Tibial artery (tissue), 4 donors: ENCODE data around the gene CASP9.

ENCODE experiments used
- DNase-seq, 2 donors: peaks; one replicate each; pipeline ENCODE4 v3.0.0-alpha.2; 2019
- H3K27ac ChIP-seq, 2 donors: fragments of 200-600 bp; sonication (generic) in 1 of 2; 1 replicate in 1 of 2; 2 replicates in 1 of 2; pipeline ENCODE4 v1.5.1; 2018 to 2019; ENCODE audit warnings: mild to moderate bottlenecking in 1 of 2
- H3K27me3 ChIP-seq, 2 donors: fragments of 200-600 bp; sonication (generic) in 1 of 2; one replicate each; pipeline versions ENCODE4 v1.5.1 to v1.6.0; 2016 to 2019
- H3K36me3 ChIP-seq, 3 donors: fragments of 200-600 bp; sonication (generic) in 2 of 3; one replicate each; pipeline ENCODE4 v1.5.1; 2016 to 2019; ENCODE audit warnings: mild to moderate bottlenecking in 2 of 3
- H3K4me1 ChIP-seq, 4 donors: fragments of 200-600 bp; sonication (generic) in 2 of 4; 1 replicate in 3 of 4; 2 replicates in 1 of 4; pipeline ENCODE4 v1.5.1; 2016 to 2019
- H3K4me3 ChIP-seq, 2 donors: fragments of 200-600 bp; sonication (generic) in 1 of 2; 1 replicate in 1 of 2; 2 replicates in 1 of 2; pipeline ENCODE4 v1.5.1; 2018 to 2019; ENCODE audit warnings: mild to moderate bottlenecking in 2 of 2
- H3K9me3 ChIP-seq, 3 donors: fragments of 200-600 bp; sonication (generic) in 1 of 3; one replicate each; pipeline ENCODE4 v1.5.1; 2016 to 2019
- intact Hi-C: fragments of 100-400 bp; cut with DNase I; formaldehyde crosslinking; loops from one replicate; pipeline ENCODE4 v1.15.0; 2023; ENCODE audit warnings: low total_unique reads
- TF ChIP-seq, protein P1 (sequence below), 2 experiments: fragments of 200-600 bp in 1 of 2; fragments of 450-650 bp in 1 of 2; IDR thresholded peaks; one replicate each; pipeline ENCODE4 v1.5.1; 2017 to 2019; ENCODE audit warnings: antibody characterized with exemption in 2 of 2, mild to moderate bottlenecking in 1 of 2, moderate library complexity in 1 of 2

Gene CASP9

GRCh38 chr1:15538771-15539170 lies 14.8 kb upstream of the CASP9 start:
- Histone ChIP-seq H3K4me1 (no peaks in the 10 kb centered on the region), H3K9me3 (no peaks in the 10 kb centered on the region), H3K36me3 (peaks cover 47 to 98% (median 81%) of the 10 kb centered on the region in 3 donors), H3K27me3 (no peaks in the 10 kb centered on the region), H3K27ac (no peak overlapping the region), H3K4me3 (no peak overlapping the region)
- TF ChIP-seq, protein P1, sequence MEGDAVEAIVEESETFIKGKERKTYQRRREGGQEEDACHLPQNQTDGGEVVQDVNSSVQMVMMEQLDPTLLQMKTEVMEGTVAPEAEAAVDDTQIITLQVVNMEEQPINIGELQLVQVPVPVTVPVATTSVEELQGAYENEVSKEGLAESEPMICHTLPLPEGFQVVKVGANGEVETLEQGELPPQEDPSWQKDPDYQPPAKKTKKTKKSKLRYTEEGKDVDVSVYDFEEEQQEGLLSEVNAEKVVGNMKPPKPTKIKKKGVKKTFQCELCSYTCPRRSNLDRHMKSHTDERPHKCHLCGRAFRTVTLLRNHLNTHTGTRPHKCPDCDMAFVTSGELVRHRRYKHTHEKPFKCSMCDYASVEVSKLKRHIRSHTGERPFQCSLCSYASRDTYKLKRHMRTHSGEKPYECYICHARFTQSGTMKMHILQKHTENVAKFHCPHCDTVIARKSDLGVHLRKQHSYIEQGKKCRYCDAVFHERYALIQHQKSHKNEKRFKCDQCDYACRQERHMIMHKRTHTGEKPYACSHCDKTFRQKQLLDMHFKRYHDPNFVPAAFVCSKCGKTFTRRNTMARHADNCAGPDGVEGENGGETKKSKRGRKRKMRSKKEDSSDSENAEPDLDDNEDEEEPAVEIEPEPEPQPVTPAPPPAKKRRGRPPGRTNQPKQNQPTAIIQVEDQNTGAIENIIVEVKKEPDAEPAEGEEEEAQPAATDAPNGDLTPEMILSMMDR (IDR thresholded peaks at IDR 0.05), result no peak
- intact Hi-C loops, result no loop called here
- DNase-seq, result no peak

GRCh38 chr1:15531682-15532081 lies 7.7 kb upstream of the CASP9 start:
- Histone ChIP-seq H3K4me3 (no peak overlapping the region), H3K27ac (no peak overlapping the region), H3K4me1 (peaks cover 0 to 16% (median 9%) of the 10 kb centered on the region in 4 donors), H3K27me3 (no peaks in the 10 kb centered on the region), H3K36me3 (peaks cover 12 to 49% (median 23%) of the 10 kb centered on the region in 3 donors), H3K9me3 (no peaks in the 10 kb centered on the region)
- DNase-seq, result no peak
- intact Hi-C loops, result no loop called here
- TF ChIP-seq, protein P1 (IDR thresholded peaks at IDR 0.05), result no peak

DNA sequence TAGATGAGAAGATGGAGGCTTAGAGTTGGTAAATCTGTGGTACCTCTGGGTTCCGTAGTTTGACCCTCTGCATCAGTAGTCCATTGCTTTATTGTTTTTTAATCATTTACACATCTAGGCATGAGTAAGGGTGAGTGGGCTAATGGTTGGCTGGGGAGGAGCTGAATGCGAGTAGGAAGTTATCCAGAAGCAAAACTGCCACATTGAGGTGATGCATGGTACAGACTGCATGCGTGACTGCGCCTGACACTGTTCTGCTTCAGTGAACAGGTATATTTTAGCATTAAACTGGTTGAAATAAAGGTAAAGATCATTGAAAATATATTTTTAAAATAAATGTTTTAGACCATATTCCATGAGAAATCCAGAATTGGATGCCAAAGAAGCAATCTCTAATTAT lies 7.0 kb upstream of the CASP9 start:
- no peak for DNase-seq
- H3K9me3 ChIP-seq, result no peaks in the 10 kb centered on the region
- peaks cover 7 to 43% (median 16%) of the 10 kb centered on the region in 3 donors for H3K36me3 ChIP-seq
- TF ChIP-seq, protein P1 (IDR thresholded peaks at IDR 0.05), result no peak
- H3K4me3 ChIP-seq, result no peak overlapping the region
- H3K4me1 ChIP-seq, result peaks cover 0 to 18% (median 12%) of the 10 kb centered on the region in 4 donors
- no peaks in the 10 kb centered on the region for H3K27me3 ChIP-seq
- H3K27ac ChIP-seq, result no peak overlapping the region
- intact Hi-C loops, result no loop called here

DNA sequence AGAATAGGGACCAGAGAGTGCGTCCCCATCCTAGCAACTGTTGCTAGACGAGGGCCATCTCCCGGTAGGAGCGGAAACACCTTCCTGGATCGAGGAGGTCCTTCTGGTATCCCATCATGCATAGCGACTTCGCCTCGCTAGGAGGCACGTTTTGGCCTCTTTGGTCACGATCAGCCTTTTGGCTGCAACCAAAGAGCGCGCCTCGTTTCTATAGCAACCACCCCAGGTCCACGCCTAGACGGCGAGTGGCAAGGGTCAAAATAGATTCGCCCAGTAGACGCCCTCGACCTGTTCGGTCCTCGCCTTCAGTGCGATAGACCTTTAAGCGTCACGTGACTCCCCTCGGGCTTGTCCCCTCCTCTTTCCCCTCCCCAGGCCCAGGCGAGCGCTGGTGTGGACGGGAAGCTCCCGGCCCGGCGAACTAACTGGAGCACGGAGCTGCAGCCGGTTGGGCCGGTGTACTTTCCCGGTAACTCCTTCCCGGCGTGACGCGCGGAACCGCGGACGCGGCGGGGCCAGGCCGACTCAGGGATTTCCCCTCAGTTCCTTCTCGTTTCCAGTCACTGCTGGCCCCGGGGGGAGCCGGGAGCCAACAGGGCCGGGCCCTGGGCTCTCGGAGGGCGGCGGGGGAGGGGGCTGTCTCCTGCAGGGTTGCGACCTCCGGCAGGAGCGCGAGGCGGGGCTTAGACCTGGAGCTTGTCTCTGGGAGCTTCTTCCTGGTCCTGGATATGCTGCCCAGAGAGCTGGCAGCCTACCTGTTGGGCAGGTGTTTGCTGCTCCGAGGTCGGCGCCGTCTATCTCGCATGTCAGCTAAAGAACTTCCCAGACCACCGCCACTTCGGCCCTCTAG lies 2.7 kb upstream of the CASP9 start, which contains the start of gene DNAJC16:
DNAJC16 (plus strand) TSS at position 359 of the 850 bp plus-strand sequence. CDS start 2,258 bp downstream, outside the sequence.
- Histone ChIP-seq H3K9me3 (no peaks in the 10 kb centered on the region), H3K27ac (peak within 1 kb of the TSS; percentile 94 to 97), H3K36me3 (peaks cover 0 to 17% (median 7%) of the 10 kb centered on the region in 3 donors), H3K4me3 (peak within 1 kb of the TSS; percentile 79 to 99), H3K4me1 (peaks cover 0 to 36% (median 28%) of the 10 kb centered on the region in 4 donors), H3K27me3 (no peaks in the 10 kb centered on the region)
- TF ChIP-seq, protein P1 (IDR thresholded peaks at IDR 0.05), result peak; percentile 9 to 39
- peak; percentile 99 to 100 for DNase-seq
- intact Hi-C loops, result no loop called here

DNA sequence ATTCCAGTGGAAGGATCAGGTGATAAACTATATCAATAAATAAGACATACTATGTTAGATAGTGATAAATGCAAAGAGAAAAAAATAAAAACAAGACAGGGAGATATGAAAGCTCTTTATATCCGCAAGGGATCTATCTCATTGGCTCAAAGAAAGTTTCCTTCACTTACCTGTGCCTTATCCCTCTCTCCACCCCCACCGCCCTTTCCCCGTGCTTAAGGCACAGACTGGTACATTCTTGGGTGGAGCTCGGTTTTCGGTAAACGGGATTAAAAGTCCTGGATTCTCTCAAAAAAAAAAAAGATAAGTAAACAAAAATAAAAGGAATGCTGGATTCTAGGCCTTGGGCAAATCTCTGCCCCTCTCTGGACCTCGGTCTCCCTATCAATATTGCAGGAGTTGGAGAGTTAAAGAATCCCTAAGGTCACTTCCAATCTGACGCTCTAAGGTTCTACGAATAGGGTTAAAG lies 2.0 kb upstream of the CASP9 start:
- TF ChIP-seq, protein P1 (IDR thresholded peaks at IDR 0.05), result no peak
- Histone ChIP-seq H3K4me3 (peak overlapping the region; percentile 79 to 99), H3K4me1 (peaks cover 0 to 36% (median 28%) of the 10 kb centered on the region in 4 donors), H3K27me3 (no peaks in the 10 kb centered on the region), H3K9me3 (no peaks in the 10 kb centered on the region), H3K27ac (peak overlapping the region; percentile 87 to 94), H3K36me3 (peaks cover 0 to 13% (median 7%) of the 10 kb centered on the region in 3 donors)
- intact Hi-C loops, result no loop called here
- peak; percentile 33 to 71 for DNase-seq
